ENCODE measurements around the gene R3HDM2.
A peak's percentile ranks its signal among the peaks of the same experiment; 100 is the strongest.
"Not testable (repeated sequence)": the region's sequence is repeated elsewhere in the genome, so short reads cannot be mapped to it uniquely, and the experiment has no call there.

Gene R3HDM2

DNA sequence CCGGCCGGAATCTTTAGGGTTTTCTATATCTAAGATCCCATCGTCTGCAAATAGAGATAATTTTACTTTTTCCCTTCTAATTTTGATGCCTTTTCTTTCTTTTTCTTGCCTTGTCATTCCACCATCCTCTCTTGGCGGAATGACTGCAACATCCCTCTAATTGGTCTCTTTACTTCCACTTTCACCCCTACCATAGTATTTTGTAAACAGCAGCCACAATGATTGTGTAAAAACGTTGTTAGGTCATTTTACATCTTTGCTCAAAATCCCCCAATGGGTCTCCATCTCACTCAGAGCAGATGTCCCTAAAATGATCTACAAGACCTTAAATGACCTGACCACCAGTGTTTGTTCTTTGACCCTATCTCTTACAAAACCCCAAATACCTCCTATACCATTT is 99.9 kb downstream of the R3HDM2 start:
- DNase-seq (ENCODE audit: low read depth in 2 of 2): no peak

DNA sequence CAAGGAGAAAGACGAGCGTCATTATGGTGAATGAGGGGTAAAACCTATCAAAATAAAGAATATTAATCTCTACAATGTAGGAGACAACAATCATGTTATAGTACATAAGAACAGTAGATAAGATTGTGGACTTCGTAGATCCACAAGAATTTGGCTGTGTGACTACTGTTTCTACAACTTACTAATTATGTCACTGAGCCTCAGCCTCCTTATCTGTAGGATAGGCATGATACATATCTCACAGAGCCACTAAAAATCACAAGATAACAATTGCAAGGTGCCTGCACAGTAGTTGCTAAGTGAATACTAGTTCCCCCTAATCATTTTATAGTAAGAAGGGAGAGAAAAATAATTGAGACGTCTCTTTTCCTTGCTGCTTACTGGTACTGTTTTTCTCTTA is 101.6 kb downstream of the R3HDM2 start:
- no peak for DNase-seq (ENCODE audit: low read depth in 2 of 2)

DNA sequence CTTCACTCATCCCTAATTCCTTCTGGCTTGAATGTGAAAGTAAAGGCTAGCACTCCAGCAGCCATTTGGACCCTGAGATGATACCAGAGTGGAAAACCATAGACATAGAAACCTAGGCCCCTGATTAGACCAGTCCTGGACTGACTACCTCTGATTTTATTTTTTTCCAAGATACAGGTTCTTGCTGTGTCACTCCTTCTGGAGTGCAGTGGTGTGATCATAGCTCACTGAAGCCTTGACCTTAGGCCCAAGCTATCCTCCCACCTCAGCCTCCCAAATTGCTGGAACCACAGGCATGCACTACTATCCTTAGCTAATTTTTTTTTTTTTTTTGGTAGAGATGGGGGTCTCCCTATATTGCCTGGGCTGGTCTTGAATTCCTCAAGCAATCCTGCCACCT is 105.4 kb downstream of the R3HDM2 start:
- no peak for DNase-seq (ENCODE audit: low read depth in 2 of 2)

DNA sequence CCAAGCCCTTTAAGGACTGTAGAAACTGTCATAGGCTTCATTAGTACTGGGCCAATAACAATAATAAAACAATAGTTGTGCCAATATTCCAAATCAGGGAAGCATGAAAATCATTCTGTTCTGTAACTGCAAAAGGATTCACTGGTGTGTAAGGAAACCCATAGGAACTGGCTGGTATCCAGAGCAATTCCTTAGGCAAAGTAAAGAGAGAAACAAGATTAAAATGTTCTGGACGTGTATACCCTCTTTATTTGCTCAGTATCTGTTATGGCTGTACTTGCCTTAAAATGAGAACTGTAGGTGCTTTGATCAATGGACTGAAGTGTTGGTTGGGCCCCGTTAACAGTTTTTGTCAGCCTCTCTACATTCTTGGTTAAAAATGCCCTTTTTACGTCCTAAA is 107.4 kb downstream of the R3HDM2 start:
- no peak for DNase-seq (ENCODE audit: low read depth in 2 of 2)

DNA sequence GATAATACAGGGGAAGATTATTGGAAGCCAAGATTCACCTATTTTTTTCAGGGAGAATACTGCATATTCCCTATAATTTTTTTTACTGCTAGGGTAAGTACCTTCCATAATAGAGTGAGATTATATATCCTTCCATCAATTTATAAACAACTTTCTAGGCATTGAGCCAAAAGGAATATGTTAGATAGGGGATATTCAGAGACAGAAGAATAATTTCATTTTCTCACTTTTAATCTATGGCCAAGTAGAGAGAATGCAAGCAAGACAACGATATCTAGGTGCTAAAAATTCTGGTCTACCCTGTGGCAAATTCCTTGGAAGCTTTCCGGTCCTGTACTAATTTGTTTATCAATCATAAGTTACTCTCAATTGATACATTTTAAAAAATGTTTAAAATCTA is 110.2 kb downstream of the R3HDM2 start:
- DNase-seq (ENCODE audit: low read depth in 2 of 2): no peak

GRCh38 chr12:57319678-57320469 is 111.0 kb downstream of the R3HDM2 start:
- DNase-seq (ENCODE audit: low read depth in 2 of 2): no peak

DNA sequence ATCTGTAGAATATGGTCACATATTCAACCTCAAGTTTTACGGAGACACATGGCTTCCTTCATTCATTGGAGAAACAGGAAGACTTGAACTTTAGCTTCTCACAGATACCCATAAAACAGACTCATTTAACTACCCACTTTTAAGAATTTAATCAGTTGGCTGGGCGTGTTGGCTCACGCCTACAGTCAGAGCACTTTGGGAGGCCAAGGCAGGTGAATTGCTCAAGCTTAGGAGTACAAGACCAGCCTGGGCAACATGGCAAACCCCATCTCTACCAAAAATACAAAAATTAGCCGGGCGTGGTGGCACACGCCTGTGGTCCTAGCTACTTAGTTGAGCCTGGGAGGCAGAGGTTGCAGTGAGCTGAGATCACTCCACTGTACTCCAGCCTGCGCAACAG is 115.2 kb downstream of the R3HDM2 start:
- DNase-seq (ENCODE audit: low read depth in 2 of 2): no peak

GRCh38 chr12:57312287-57312686 is 118.6 kb downstream of the R3HDM2 start:
- not testable (repeated sequence) for DNase-seq (ENCODE audit: low read depth in 2 of 2)

- no peak for DNase-seq (ENCODE audit: low read depth in 2 of 2)
Measured at GRCh38 chr12:57309420-57309819, 121.4 kb downstream of the R3HDM2 start.

DNA sequence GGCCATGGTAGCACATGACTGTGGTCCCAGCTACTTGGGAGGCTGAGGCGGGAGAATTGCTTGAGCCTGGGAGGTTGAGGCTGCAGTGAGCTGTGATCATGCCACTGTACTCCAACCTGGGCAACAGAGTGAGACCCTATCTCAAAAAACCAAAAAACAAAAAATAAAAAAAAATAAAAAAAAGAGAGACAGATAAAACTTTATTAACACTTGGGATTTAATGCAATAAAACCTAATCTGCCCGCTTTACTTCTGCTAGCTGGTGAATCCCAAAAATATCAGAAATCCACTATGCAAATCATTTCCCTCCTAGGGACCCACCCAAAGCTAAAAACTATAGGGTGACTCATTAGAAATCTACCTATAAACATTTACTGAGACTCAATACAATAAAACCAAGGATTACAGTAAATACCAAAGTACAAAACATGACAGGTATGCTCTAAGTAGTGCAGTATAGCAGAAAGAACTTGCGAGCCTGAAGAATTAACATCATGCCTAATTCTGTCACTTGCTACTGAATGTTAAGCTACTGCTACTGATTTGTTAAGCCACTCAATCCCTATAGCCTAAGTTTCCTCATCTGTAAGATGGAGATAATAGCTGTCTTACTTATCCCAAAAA is 129.8 kb downstream of the R3HDM2 start:
- DNase-seq (ENCODE audit: low read depth in 2 of 2): no peak

GRCh38 chr12:57299514-57300016 is 131.3 kb downstream of the R3HDM2 start:
- DNase-seq (ENCODE audit: low read depth in 2 of 2): no peak

- DNase-seq (ENCODE audit: low read depth in 2 of 2): no peak
Measured at GRCh38 chr12:57296291-57296690, 134.6 kb downstream of the R3HDM2 start.

GRCh38 chr12:57282073-57282472 is 148.8 kb downstream of the R3HDM2 start:
- not testable (repeated sequence) for DNase-seq (ENCODE audit: low read depth in 2 of 2)

DNA sequence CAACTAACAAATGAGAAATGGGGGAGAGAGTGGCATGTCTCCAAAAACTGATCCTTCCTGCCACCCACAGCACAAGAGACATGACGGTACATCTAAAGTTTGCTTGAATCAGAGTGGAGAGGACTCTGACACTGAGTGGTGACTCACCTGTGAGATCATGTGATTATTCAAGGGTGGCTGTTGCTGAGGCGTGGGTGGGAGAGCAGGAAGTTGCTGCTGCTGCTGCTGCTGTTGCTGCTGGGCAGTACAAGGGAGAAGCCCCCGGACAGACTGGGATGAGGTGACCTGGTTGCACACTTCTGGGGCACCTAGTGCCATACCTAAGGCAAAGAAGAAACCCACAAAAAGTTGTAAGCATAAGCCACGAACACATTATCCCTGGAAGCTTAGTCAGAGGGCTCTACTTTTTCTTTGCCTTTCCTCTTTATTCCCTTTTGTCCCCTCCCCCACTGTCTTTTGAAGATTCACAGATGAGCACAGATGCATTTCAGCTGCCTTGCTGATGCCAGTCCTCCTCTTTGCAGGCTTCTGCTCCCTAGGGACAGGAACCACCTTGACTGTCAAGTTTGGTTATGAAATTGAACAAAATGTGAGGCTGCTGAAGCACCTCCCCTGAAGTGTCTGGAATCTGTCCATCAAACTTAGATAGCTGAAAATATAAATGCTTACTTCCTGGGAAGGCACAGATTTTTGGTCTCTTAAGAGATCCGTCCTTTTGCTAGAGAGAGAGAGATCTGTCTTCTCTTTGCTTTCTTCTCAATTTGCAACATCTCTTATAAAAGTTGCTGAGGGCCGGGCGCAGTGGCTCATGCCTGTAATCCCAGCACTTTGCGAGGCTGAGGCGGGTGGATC is 150.4 kb downstream of the R3HDM2 start:
- DNase-seq (ENCODE audit: low read depth in 2 of 2): peak; percentile 42 to 61

- DNase-seq (ENCODE audit: low read depth in 2 of 2): no peak
Measured at GRCh38 chr12:57278465-57279381, 152.1 kb downstream of the R3HDM2 start.

- DNase-seq (ENCODE audit: low read depth in 2 of 2): no peak
Measured at GRCh38 chr12:57276935-57277563, 153.8 kb downstream of the R3HDM2 start.

- not testable (repeated sequence) for DNase-seq (ENCODE audit: low read depth in 2 of 2)
Measured at GRCh38 chr12:57276233-57276632, 154.6 kb downstream of the R3HDM2 start.

DNA sequence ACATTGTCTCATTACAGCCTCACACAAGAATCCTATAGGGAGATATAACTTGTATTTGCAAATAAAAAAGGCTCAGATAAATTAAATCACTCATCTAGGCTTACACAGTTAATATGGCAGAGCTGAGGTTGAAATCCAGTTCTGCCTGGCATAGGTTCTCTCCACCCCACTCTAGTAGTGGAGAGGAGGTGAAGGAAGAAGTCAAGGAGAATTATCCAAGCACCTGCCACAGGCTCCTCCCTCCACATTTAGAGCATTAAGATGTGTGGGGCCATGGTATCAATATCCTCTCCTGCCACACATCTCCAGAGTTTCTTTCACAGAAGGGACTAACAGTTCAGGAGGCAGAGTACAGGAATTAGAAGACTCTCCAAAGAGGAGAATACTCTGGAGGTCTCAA is 157.3 kb downstream of the R3HDM2 start:
- DNase-seq (ENCODE audit: low read depth in 2 of 2): no peak

GRCh38 chr12:57272337-57273151 is 158.3 kb downstream of the R3HDM2 start:
- no peak for DNase-seq (ENCODE audit: low read depth in 2 of 2)

- DNase-seq (ENCODE audit: low read depth in 2 of 2): no peak
Measured at GRCh38 chr12:57270966-57271470, 159.8 kb downstream of the R3HDM2 start.

Measured in stimulated activated CD4-positive, alpha-beta T cell treated with anti-CD3 and anti-CD28 coated beads, Interleukin-1b, Interleukin-23, amount 100 ng/mL, for 4 hours (primary cell).